Endothelial cell of umbilical vein (primary cell): ENCODE results near the gene SLC12A8. TPM values are rescaled to one million over a fixed set of nuclear protein-coding genes. Genes with fewer than 3 reads are reported as not detected.

Experiments used
- BruUV-seq: library from RNA; stranded (reverse); fragments of 400-500 nt; replicated peaks from 2 replicates; lab custom pipeline; 2021; lab: Mats Ljungman, UMichigan
- CTCF ChIA-PET: fragments of 300-600, 350-600 bp; sonication (Branson Sonifier 250); formaldehyde crosslinking; loops from one replicate; lab custom pipeline; 2021; ENCODE audit warnings: antibody characterized with exemption, inconsistent platforms; lab: Charles Lee
- POLR2A ChIA-PET: fragments of 300-600, 350-600 bp; sonication (Branson Sonifier 250); formaldehyde crosslinking; loops from one replicate; lab custom pipeline; 2021; ENCODE audit warnings: antibody characterized with exemption, inconsistent platforms; lab: Charles Lee
- DNase-seq: peaks from one replicate; pipeline ENCODE4 v3.0.0-alpha.2; 2011; ENCODE audit warnings: low read depth, low spot score
- FAIRE-seq: peaks from 2 replicates; lab custom pipeline; 2011; peaks lifted over from hg19 to GRCh38; lab: Jason Lieb, UNC
- H2AFZ ChIP-seq: 2 replicates; pipeline ENCODE4 v1.6.0; 2012; ENCODE audit warnings: low read depth, low read length, control low read depth, inconsistent platforms
- H3K27ac ChIP-seq: 2 replicates; pipeline ENCODE4 v1.5.1; 2011; ENCODE audit warnings: low read depth, mild to moderate bottlenecking, control low read depth, low read length, moderate library complexity; ENCODE audit not compliant: insufficient read depth
- H3K27me3 ChIP-seq, 2 experiments: 2 replicates each; pipeline versions ENCODE4 v1.6.0 to v1.6.1; 2011; ENCODE audit warnings: low read length in 2 of 2, mixed read lengths in 1 of 2; ENCODE audit not compliant: control insufficient read depth in 2 of 2, insufficient read depth in 2 of 2
- H3K36me3 ChIP-seq, 2 experiments: 2 replicates in 1 of 2; 3 replicates in 1 of 2; pipeline ENCODE4 v1.5.1; 2011; ENCODE audit warnings: low read length in 2 of 2, mild to moderate bottlenecking in 1 of 2, moderate library complexity in 1 of 2; ENCODE audit not compliant: control insufficient read depth in 2 of 2, insufficient read depth in 2 of 2; ENCODE audit errors: extremely low read depth in 1 of 2
- H3K4me1 ChIP-seq: 3 replicates; pipeline ENCODE4 v1.5.1; 2011; ENCODE audit warnings: mild to moderate bottlenecking, low read length; ENCODE audit not compliant: control insufficient read depth, insufficient read depth; ENCODE audit errors: extremely low read depth
- H3K4me2 ChIP-seq: 2 replicates; pipeline ENCODE4 v1.6.1; 2011; ENCODE audit warnings: low read length, control low read depth, mixed read lengths; ENCODE audit not compliant: insufficient read depth
- H3K4me3 ChIP-seq, 3 experiments: fragments of 200-600 bp in 1 of 3; sonication (generic), shearing (Covaris generic) in 1 of 3; replicated peaks in 1 of 3; 2 replicates each; pipeline ENCODE4 v1.5.1; 2011 to 2016; ENCODE audit warnings: control low read depth in 3 of 3, low read length in 3 of 3, mild to moderate bottlenecking in 2 of 3, inconsistent platforms in 1 of 3, low read depth in 1 of 3, moderate library complexity in 1 of 3; ENCODE audit not compliant: insufficient read depth in 1 of 3
- H3K79me2 ChIP-seq: 2 replicates; pipeline ENCODE4 v1.6.0; 2012; ENCODE audit warnings: low read length, inconsistent platforms; ENCODE audit not compliant: control insufficient read depth, insufficient read depth
- H3K9ac ChIP-seq: replicated peaks from 2 replicates; pipeline ENCODE3; 2011; ENCODE audit warnings: low read length, control low read depth; ENCODE audit not compliant: insufficient read depth; ENCODE audit errors: extremely low read depth
- H3K9me1 ChIP-seq: replicated peaks from 3 replicates; pipeline ENCODE4 v1.6.0; 2011; ENCODE audit warnings: mild to moderate bottlenecking, low read length; ENCODE audit not compliant: control insufficient read depth, insufficient read depth; ENCODE audit errors: extremely low read depth
- H3K9me3 ChIP-seq: replicated peaks from 2 replicates; pipeline ENCODE4 v1.5.1; 2012; ENCODE audit warnings: low read length, inconsistent platforms; ENCODE audit not compliant: control insufficient read depth, insufficient read depth
- H4K20me1 ChIP-seq: replicated peaks from 2 replicates; pipeline ENCODE3; 2011; ENCODE audit warnings: mild to moderate bottlenecking, low read length; ENCODE audit not compliant: control insufficient read depth, insufficient read depth; ENCODE audit errors: extremely low read depth
- CTCF ChIP-seq, 2 donors: IDR thresholded peaks; 1 replicate in 1 of 2; 2 replicates in 1 of 2; pipeline ENCODE4 v1.5.1; 2011; ENCODE audit warnings: low read length in 2 of 2, mild to moderate bottlenecking in 2 of 2, moderate library complexity in 2 of 2, control low read depth in 1 of 2, inconsistent platforms in 1 of 2, low read depth in 1 of 2; ENCODE audit not compliant: insufficient read depth in 1 of 2; ENCODE audit errors: extremely low read depth in 1 of 2
- EZH2 ChIP-seq: IDR thresholded peaks from 2 replicates; pipeline ENCODE4 v1.6.1; 2012; ENCODE audit warnings: borderline replicate concordance, low read depth, mild to moderate bottlenecking, moderate library complexity, low read length, inconsistent platforms; ENCODE audit not compliant: severe bottlenecking
- FOS ChIP-seq: IDR thresholded peaks from 2 replicates; pipeline ENCODE4 v1.6.1; 2011; ENCODE audit warnings: mild to moderate bottlenecking, low read length, moderate library complexity, borderline replicate concordance; ENCODE audit not compliant: insufficient read depth
- GATA2 ChIP-seq: IDR thresholded peaks from 2 replicates; pipeline ENCODE4 v1.7.0; 2011; ENCODE audit warnings: low read depth, mild to moderate bottlenecking, moderate library complexity, mixed read lengths, low read length; ENCODE audit not compliant: insufficient read length, insufficient read depth
- JUN ChIP-seq: IDR thresholded peaks from 2 replicates; pipeline ENCODE4 v1.6.1; 2011; ENCODE audit warnings: borderline replicate concordance, low read depth; ENCODE audit not compliant: insufficient read length, insufficient read depth
- MYC ChIP-seq: IDR thresholded peaks from one replicate; pipeline ENCODE4 v1.6.1; 2011; ENCODE audit warnings: mild to moderate bottlenecking, low read depth, low read length
- POLR2A ChIP-seq: IDR thresholded peaks from 2 replicates; pipeline ENCODE4 v1.6.1; 2012; ENCODE audit warnings: low read depth, mild to moderate bottlenecking, control low read depth, low read length
- POLR2AphosphoS5 ChIP-seq: IDR thresholded peaks from 2 replicates; pipeline ENCODE4 v1.6.1; 2012; ENCODE audit warnings: low read depth, mild to moderate bottlenecking, control low read depth, low read length, moderate library complexity; ENCODE audit not compliant: insufficient read depth
- dilution Hi-C: fragments of 300-500 bp; cut with MboI; formaldehyde crosslinking; loops from one replicate; pipeline ENCODE4 v1.15.0; 2019; ENCODE audit warnings: low sequenced_read_pairs; ENCODE audit not compliant: extremely low pct_ligation_motif_present
- intact Hi-C: fragments of 100-400 bp; cut with micrococcal nuclease; formaldehyde crosslinking; loops from one replicate; pipeline ENCODE4 v1.10.0; 2022
- polyA plus RNA-seq, 4 experiments: library from polyadenylated mRNA; depleted of rRNA in 3 of 4; stranded (reverse) in 3 of 4; unstranded in 1 of 4; fragments of >200 nt; gene quantifications; 2 replicates each; pipeline versions ENCODE4 v1.2.1 to v1.2.3, GENCODE V29; 2011 to 2012; ENCODE audit warnings: missing spikeins in 1 of 4
- total RNA-seq: library from RNA; stranded (reverse); gene quantifications from 2 replicates; pipeline ENCODE4 v1.2.3, GENCODE V29; 2021
- TF ChIP-seq, protein P1 (sequence below): IDR thresholded peaks from 2 replicates; pipeline ENCODE4 v1.6.1; 2011; ENCODE audit not compliant: insufficient read depth, insufficient read length

The SLC12A8 gene
- total and polyA plus RNA-seq, 2 donors (not counting 3 experiments of a cell fraction or from before 2014, with no cell fraction given), result 0.86 to 0.90 TPM

GRCh38 chr3:125072301-125072700, 140.2 kb downstream of the SLC12A8 start:
- DNase-seq (peak; percentile 48), FAIRE-seq (peak; percentile 40)
- Histone ChIP-seq H3K9me1 (no peaks in the 10 kb centered on the region), H4K20me1 (no peaks in the 10 kb centered on the region), H3K4me1 (no peaks in the 10 kb centered on the region), H3K9ac (no peak overlapping the region), H3K36me3 (no peaks in the 10 kb centered on the region), H3K79me2 (no peaks in the 10 kb centered on the region), H3K4me3 (no peak overlapping the region), H3K27me3 (no peaks in the 10 kb centered on the region), H3K27ac (no peak overlapping the region), H3K9me3 (no peaks in the 10 kb centered on the region), H3K4me2 (no peak overlapping the region), H2AFZ (no peak overlapping the region)
- intact Hi-C loops (loop anchor here (1.0 kb wide), 1 partner anchor 9 kb away; no protein-coding TSS in a partner anchor), dilution Hi-C loops (no loop called here)
- ChIA-PET CTCF (interaction anchor here (1.0 to 1.4 kb wide), 2 partner anchors 11 to 12 kb away, joined by 3 read pairs; no protein-coding TSS in a partner anchor), POLR2A (no interaction called here)
- no TSS peak for BruUV-seq
- no peak for TF ChIP-seq FOS

DNA sequence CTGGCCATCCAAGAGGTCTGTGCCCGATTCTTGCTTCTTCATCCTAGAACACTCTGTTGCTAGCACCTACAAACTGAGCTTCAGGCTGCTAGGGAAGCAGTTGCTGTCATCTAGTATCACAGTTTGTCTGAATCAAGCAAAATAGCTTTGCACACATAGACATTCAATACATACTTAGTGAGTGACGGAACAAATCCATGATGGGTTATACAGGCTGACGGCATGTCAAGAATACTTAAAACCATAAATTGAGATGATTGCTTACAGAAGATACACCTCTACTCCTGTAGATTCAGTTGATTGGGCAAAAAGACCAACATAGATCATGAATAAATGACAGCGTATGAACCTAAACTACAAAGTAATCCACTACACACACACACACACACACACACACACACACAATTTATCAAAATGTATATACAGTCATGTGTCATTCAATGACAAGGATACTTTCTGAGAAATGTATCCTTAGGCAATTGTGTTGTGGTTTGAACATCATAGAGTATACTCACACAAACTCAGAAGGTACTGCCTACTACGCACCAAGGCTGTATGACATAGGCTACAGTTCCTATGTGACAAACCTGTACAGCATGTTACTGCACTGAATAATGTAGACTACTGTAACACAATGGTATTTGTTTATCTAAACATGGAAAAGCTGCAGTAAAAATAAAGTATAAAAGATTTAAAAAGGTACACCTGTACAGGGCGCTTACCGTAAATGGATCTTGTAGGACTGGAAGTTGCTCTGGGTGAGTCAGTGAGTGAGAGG, 142.4 kb downstream of the SLC12A8 start:
- H3K4me1 ChIP-seq, result no peaks in the 10 kb centered on the region
- H3K9me3 ChIP-seq, result no peaks in the 10 kb centered on the region
- intact Hi-C loops, result no loop called here
- no peaks in the 10 kb centered on the region for H3K9me1 ChIP-seq
- no peaks in the 10 kb centered on the region for H3K36me3 ChIP-seq
- peak; percentile 35 for FAIRE-seq
- H3K27me3 ChIP-seq, result no peaks in the 10 kb centered on the region
- H3K79me2 ChIP-seq, result no peaks in the 10 kb centered on the region
- H3K4me2 ChIP-seq, result no peak overlapping the region
- no peak overlapping the region for H3K27ac ChIP-seq
- dilution Hi-C loops, result no loop called here
- no peak for DNase-seq
- BruUV-seq, result no TSS peak
- CTCF ChIA-PET, result interaction anchor here (1.5 to 1.6 kb wide), 2 partner anchors 13 to 14 kb away, joined by 3 to 4 read pairs; no protein-coding TSS in a partner anchor
- no peak overlapping the region for H2AFZ ChIP-seq
- H3K9ac ChIP-seq, result no peak overlapping the region
- no peak overlapping the region for H3K4me3 ChIP-seq
- POLR2A ChIA-PET, result no interaction called here
- no peak for TF ChIP-seq POLR2AphosphoS5
- no peak for TF ChIP-seq JUN
- TF ChIP-seq, protein P1, sequence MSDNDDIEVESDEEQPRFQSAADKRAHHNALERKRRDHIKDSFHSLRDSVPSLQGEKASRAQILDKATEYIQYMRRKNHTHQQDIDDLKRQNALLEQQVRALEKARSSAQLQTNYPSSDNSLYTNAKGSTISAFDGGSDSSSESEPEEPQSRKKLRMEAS, result no peak
- TF ChIP-seq EZH2, result no peak
- no peak for TF ChIP-seq CTCF (IDR thresholded peaks at IDR 0.05; ENCODE audit: extremely low read depth in 1 of 2, insufficient read depth in 1 of 2, low read depth in 1 of 2, low read length in 2 of 2)
- no peak for TF ChIP-seq GATA2
- TF ChIP-seq MYC, result no peak
- TF ChIP-seq FOS, result no peak
- no peak for TF ChIP-seq POLR2A
- H4K20me1 ChIP-seq, result no peaks in the 10 kb centered on the region
